A549 treated with RU486 at 1 μM for 4 hours (cell line): Measurements from ENCODE around the gene SOX1. TPM values are rescaled to one million over a fixed set of nuclear protein-coding genes. Genes with fewer than 3 reads are reported as not detected.

Experiments
- total RNA-seq: library from RNA; stranded (reverse); fragments of 200-300 nt; extraction: Qiagen RNA extraction; gene quantifications from 5 replicates; pipeline ENCODE4 v1.2.3, GENCODE V29; 2022; ENCODE audit warnings: low read depth

The SOX1 gene
- total RNA-seq = not detected in 5 replicates

DNA sequence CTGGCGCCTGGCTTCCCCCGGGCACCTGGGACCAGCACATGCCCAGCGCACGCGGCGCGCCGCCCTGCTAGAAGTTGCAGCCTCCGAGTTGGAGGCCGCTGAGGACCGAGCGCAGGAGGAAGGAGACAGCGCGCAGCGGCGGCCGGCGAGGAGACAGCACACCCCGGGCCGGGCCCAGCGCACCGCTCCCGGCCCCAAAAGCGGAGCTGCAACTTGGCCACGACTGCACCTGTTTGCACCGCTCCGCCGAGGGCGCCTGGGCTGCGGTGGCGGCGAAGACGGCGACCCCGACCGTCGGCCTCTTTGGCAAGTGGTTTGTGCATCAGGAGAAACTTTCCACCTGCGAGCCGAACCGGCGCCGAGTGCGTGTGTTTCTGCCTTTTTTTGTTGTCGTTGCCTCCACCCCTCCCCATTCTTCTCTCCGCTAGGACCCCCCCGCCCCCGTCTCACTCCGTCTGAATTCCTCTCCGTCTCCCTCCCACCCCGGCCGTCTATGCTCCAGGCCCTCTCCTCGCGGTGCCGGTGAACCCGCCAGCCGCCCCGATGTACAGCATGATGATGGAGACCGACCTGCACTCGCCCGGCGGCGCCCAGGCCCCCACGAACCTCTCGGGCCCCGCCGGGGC is at the start of gene SOX1:
Gene SOX1, plus strand, starts transcription at position 34 of the 626 bp plus-strand sequence. Its CDS starts 510 bp downstream, at position 544.

